H9 (cell line): ENCODE measurements around the gene SS18L1. TPM values are rescaled to one million over a fixed set of nuclear protein-coding genes. Genes with fewer than 3 reads are reported as not detected.

Source experiments
- DNase-seq: peaks from one replicate; pipeline ENCODE4 v3.0.0-alpha.2; 2017
- H2AFZ ChIP-seq: one replicate; pipeline ENCODE4 v1.6.1; 2013; ENCODE audit warnings: mild to moderate bottlenecking, low read length, control low read depth, moderate library complexity
- H2AK5ac ChIP-seq: 2 replicates; pipeline ENCODE4 v1.6.1; 2013; ENCODE audit warnings: low read length, control low read depth, mixed read lengths; ENCODE audit not compliant: insufficient read length
- H2BK120ac ChIP-seq: one replicate; pipeline ENCODE4 v1.6.1; 2013; ENCODE audit warnings: low read depth, mild to moderate bottlenecking, low read length, control low read depth, inconsistent platforms; ENCODE audit not compliant: poor library complexity, severe bottlenecking
- H2BK12ac ChIP-seq: 2 replicates; pipeline ENCODE4 v1.6.1; 2013; ENCODE audit warnings: low read length, control low read depth, mixed read lengths, low read depth; ENCODE audit not compliant: insufficient read length
- H2BK15ac ChIP-seq: 2 replicates; pipeline ENCODE4 v1.6.1; 2013; ENCODE audit warnings: low read depth, low read length, control low read depth
- H2BK20ac ChIP-seq: one replicate; pipeline ENCODE4 v1.6.1; 2013; ENCODE audit warnings: low read depth, mild to moderate bottlenecking, low read length, control low read depth, inconsistent platforms; ENCODE audit not compliant: poor library complexity, severe bottlenecking
- H2BK5ac ChIP-seq: 2 replicates; pipeline ENCODE4 v1.6.1; 2013; ENCODE audit warnings: low read length, control low read depth, mixed read lengths; ENCODE audit not compliant: insufficient read length
- H3K14ac ChIP-seq: 2 replicates; pipeline ENCODE4 v1.6.1; 2013; ENCODE audit warnings: low read length, control low read depth; ENCODE audit not compliant: insufficient read depth
- H3K18ac ChIP-seq: 2 replicates; pipeline ENCODE4 v1.6.1; 2013; ENCODE audit warnings: low read depth, mild to moderate bottlenecking, mixed read lengths, low read length, control low read depth; ENCODE audit not compliant: insufficient read length
- H3K23ac ChIP-seq: 2 replicates; pipeline ENCODE4 v1.6.1; 2013; ENCODE audit warnings: low read length, control low read depth, mixed read lengths, low read depth; ENCODE audit not compliant: insufficient read length
- H3K23me2 ChIP-seq: 2 replicates; pipeline ENCODE4 v1.6.1; 2013; ENCODE audit warnings: low read depth, mild to moderate bottlenecking, mixed read lengths, low read length, control low read depth; ENCODE audit not compliant: insufficient read length, poor library complexity, severe bottlenecking
- H3K27ac ChIP-seq: 2 replicates; pipeline ENCODE4 v1.5.1; 2013; ENCODE audit warnings: low read length, control low read depth, mixed read lengths, low read depth; ENCODE audit not compliant: insufficient read length
- H3K27me3 ChIP-seq: 2 replicates; pipeline ENCODE4 v1.6.1; 2013; ENCODE audit warnings: low read length, control low read depth, inconsistent platforms; ENCODE audit not compliant: insufficient read depth
- H3K4ac ChIP-seq: 2 replicates; pipeline ENCODE4 v1.6.1; 2013; ENCODE audit warnings: low read depth, mild to moderate bottlenecking, control low read depth, inconsistent platforms, low read length, moderate library complexity
- H3K4me1 ChIP-seq: 2 replicates; pipeline ENCODE4 v1.6.1; 2013; ENCODE audit warnings: low read length, control low read depth, inconsistent platforms; ENCODE audit not compliant: insufficient read depth
- H3K4me2 ChIP-seq: 2 replicates; pipeline ENCODE4 v1.6.1; 2013; ENCODE audit warnings: low read length, control low read depth, mixed read lengths; ENCODE audit not compliant: insufficient read length, insufficient read depth
- H3K56ac ChIP-seq: 2 replicates; pipeline ENCODE4 v1.6.1; 2013; ENCODE audit warnings: low read depth, mild to moderate bottlenecking, mixed read lengths, low read length, control low read depth; ENCODE audit not compliant: insufficient read length
- H3K79me1 ChIP-seq: 2 replicates; pipeline ENCODE4 v1.6.1; 2013; ENCODE audit warnings: low read depth, mild to moderate bottlenecking, moderate library complexity, low read length, control low read depth, inconsistent platforms; ENCODE audit not compliant: insufficient read depth, poor library complexity, severe bottlenecking
- H3K79me2 ChIP-seq: 2 replicates; pipeline ENCODE4 v1.6.1; 2013; ENCODE audit warnings: low read length, control low read depth, inconsistent platforms; ENCODE audit not compliant: insufficient read depth
- H3K9ac ChIP-seq: 2 replicates; pipeline ENCODE4 v1.6.1; 2013; ENCODE audit warnings: low read length, control low read depth, mixed read lengths; ENCODE audit not compliant: insufficient read length; ENCODE audit errors: extremely low read depth
- H3K9me3 ChIP-seq: one replicate; pipeline ENCODE4 v1.6.1; 2013; ENCODE audit warnings: low read depth, low read length, inconsistent platforms; ENCODE audit not compliant: control insufficient read depth
- H3T11ph ChIP-seq: one replicate; pipeline ENCODE4 v1.6.1; 2013; ENCODE audit warnings: mild to moderate bottlenecking, low read length, control low read depth, inconsistent platforms
- H4K20me1 ChIP-seq: one replicate; pipeline ENCODE4 v1.6.1; 2013; ENCODE audit not compliant: control insufficient read depth, insufficient read length, insufficient read depth
- H4K5ac ChIP-seq: 2 replicates; pipeline ENCODE4 v1.6.1; 2013; ENCODE audit warnings: low read depth, mild to moderate bottlenecking, mixed read lengths, low read length, control low read depth; ENCODE audit not compliant: insufficient read length
- H4K8ac ChIP-seq: replicated peaks from 2 replicates; pipeline ENCODE4 v1.6.1; 2013; ENCODE audit warnings: low read length, control low read depth, mixed read lengths, low read depth; ENCODE audit not compliant: insufficient read length
- H4K91ac ChIP-seq: 2 replicates; pipeline ENCODE4 v1.6.1; 2013; ENCODE audit warnings: low read depth, mild to moderate bottlenecking, moderate library complexity, mixed read lengths, low read length, control low read depth; ENCODE audit not compliant: insufficient read length
- H3K27ac Mint-ChIP-seq, 3 experiments: 2 replicates in 2 of 3; 3 replicates in 1 of 3; pipeline ENCODE4 v1.8.0; 2020 to 2021; ENCODE audit warnings: mixed read lengths in 3 of 3, mild to moderate bottlenecking in 1 of 3, moderate library complexity in 1 of 3
- H3K27me3 Mint-ChIP-seq: 2 replicates; pipeline ENCODE4 v1.8.0; 2021; ENCODE audit warnings: low read depth, mild to moderate bottlenecking, moderate library complexity, mixed read lengths
- H3K36me3 Mint-ChIP-seq, 3 experiments: 2 replicates in 2 of 3; 3 replicates in 1 of 3; pipeline ENCODE4 v1.8.0; 2020 to 2021; ENCODE audit warnings: low read depth in 3 of 3, mixed read lengths in 3 of 3; ENCODE audit not compliant: insufficient read depth in 1 of 3
- H3K4me1 Mint-ChIP-seq, 2 experiments: 2 replicates each; pipeline ENCODE4 v1.8.0; 2020; ENCODE audit warnings: mixed read lengths in 2 of 2
- H3K4me3 Mint-ChIP-seq, 2 experiments: 2 replicates in 1 of 2; 3 replicates in 1 of 2; pipeline ENCODE4 v1.8.0; 2020 to 2021; ENCODE audit warnings: mild to moderate bottlenecking in 2 of 2, mixed read lengths in 2 of 2, moderate library complexity in 1 of 2
- H3K9me3 Mint-ChIP-seq, 2 experiments: 2 replicates in 1 of 2; 3 replicates in 1 of 2; pipeline ENCODE4 v1.8.0; 2020; ENCODE audit warnings: mild to moderate bottlenecking in 2 of 2, mixed read lengths in 2 of 2, moderate library complexity in 1 of 2
- CTCF ChIP-seq: fragments of 200-600 bp; sonication (generic); conservative IDR thresholded peaks from 3 replicates; pipeline ENCODE4 v1.8.0; 2021; ENCODE audit warnings: antibody characterized with exemption, mild to moderate bottlenecking
- WGBS: extraction: QIAGEN DNeasy Blood & Tissue Kit; methylation state at CpG from one replicate; pipeline ENCODE4 v1.1.7; 2013; ENCODE audit warnings: missing lambda C conversion rate, low lambda C conversion rate, mixed read lengths; ENCODE audit not compliant: insufficient read length; ENCODE audit errors: extremely low coverage; 5-methylcytosine and 5-hydroxymethylcytosine counted together
- total RNA-seq: library from RNA; stranded (reverse); gene quantifications from 2 replicates; pipeline ENCODE4 v1.2.1, GENCODE V29; 2021

Gene SS18L1
- total RNA-seq, 1 experiment from 2014 or later: 22.2 TPM

- Histone ChIP-seq H3K4ac (no peak overlapping the region), H4K91ac (no peak overlapping the region), H3K14ac (no peak overlapping the region), H3K9me3 (no peaks in the 10 kb centered on the region), H3K23me2 (no peaks in the 10 kb centered on the region), H2BK20ac (no peak overlapping the region), H3T11ph (no peak overlapping the region), H2AK5ac (no peak overlapping the region), H3K9ac (no peak overlapping the region), H3K79me1 (no peaks in the 10 kb centered on the region), H4K8ac (no peak overlapping the region), H4K20me1 (no peaks in the 10 kb centered on the region), H2BK5ac (no peak overlapping the region), H2AFZ (no peak overlapping the region), H3K27ac (no peak overlapping the region), H3K18ac (no peak overlapping the region), H3K23ac (no peak overlapping the region), H3K27me3 (no peaks in the 10 kb centered on the region), H3K56ac (no peak overlapping the region), H4K5ac (no peak overlapping the region), H3K4me1 (no peaks in the 10 kb centered on the region), H2BK12ac (no peak overlapping the region), H3K4me2 (no peak overlapping the region), H3K79me2 (no peaks in the 10 kb centered on the region), H2BK15ac (no peak overlapping the region), H2BK120ac (no peak overlapping the region)
- Mint-ChIP-seq H3K36me3 (no peaks in the 10 kb centered on the region), H3K27me3 (peaks cover 27% of the 10 kb centered on the region), H3K4me1 (peaks cover 4 to 19% of the 10 kb centered on the region in 2 experiments), H3K9me3 (no peaks in the 10 kb centered on the region), H3K4me3 (no peak overlapping the region), H3K27ac (no peak overlapping the region)
- no peak for DNase-seq
- no peak for TF ChIP-seq CTCF
- no CpG with 5 or more reads among the region's 8 CpGs for WGBS
These were observed 67.6 kb downstream of the SS18L1 start for GRCh38 chr20:62211216-62211615.
